A673 (cell line): ENCODE results near the gene IFNLR1. TPM values are rescaled to one million over a fixed set of nuclear protein-coding genes. Genes with fewer than 3 reads are reported as not detected.

Experiments
- BruUV-seq: library from RNA; stranded (reverse); fragments of 400-500 nt; replicated peaks from 2 replicates; lab custom pipeline; 2021; lab: Mats Ljungman, UMichigan
- CTCF ChIA-PET: fragments of 300-600 bp; sonication (Branson Sonifier 250); formaldehyde crosslinking; loops from one replicate; lab custom pipeline; 2022; ENCODE audit warnings: antibody characterized with exemption; lab: Charles Lee
- POLR2A ChIA-PET: fragments of 300-600 bp; sonication (Branson Sonifier 250); formaldehyde crosslinking; loops from one replicate; lab custom pipeline; 2022; ENCODE audit warnings: antibody characterized with exemption; ENCODE audit not compliant: low non-redundant PET; lab: Charles Lee
- DNase-seq: peaks from one replicate; pipeline ENCODE4 v3.0.0-alpha.2; 2015; ENCODE audit warnings: low spot score
- H3K27ac ChIP-seq: fragments of 200-600 bp; sonication (generic); 2 replicates; pipeline ENCODE4 v1.5.1; 2016; ENCODE audit warnings: mixed run types, low read depth, mild to moderate bottlenecking, mixed read lengths, antibody characterized with exemption, low read length; ENCODE audit not compliant: poor library complexity, severe bottlenecking
- H3K27me3 ChIP-seq: fragments of 200-600 bp; sonication (generic); replicated peaks from 2 replicates; pipeline ENCODE4 v1.6.1; 2017; ENCODE audit warnings: mixed run types, low read depth, mild to moderate bottlenecking, mixed read lengths, antibody characterized with exemption, low read length; ENCODE audit not compliant: insufficient read depth, poor library complexity
- H3K36me3 ChIP-seq: fragments of 200-600 bp; sonication (generic); 2 replicates; pipeline ENCODE4 v1.6.1; 2016; ENCODE audit warnings: mixed run types, mild to moderate bottlenecking, mixed read lengths, antibody characterized with exemption, low read length; ENCODE audit not compliant: insufficient read depth, poor library complexity, severe bottlenecking
- H3K4me1 ChIP-seq: fragments of 200-600 bp; sonication (generic); 2 replicates; pipeline ENCODE4 v1.6.1; 2017; ENCODE audit warnings: mixed run types, mild to moderate bottlenecking, mixed read lengths, antibody characterized with exemption, low read length; ENCODE audit not compliant: insufficient read depth, poor library complexity, severe bottlenecking
- H3K4me3 ChIP-seq: fragments of 200-600 bp; sonication (generic); 2 replicates; pipeline ENCODE4 v1.5.1; 2016; ENCODE audit warnings: low read depth, mixed run types, mild to moderate bottlenecking, mixed read lengths, low read length; ENCODE audit not compliant: poor library complexity, severe bottlenecking
- H3K9me3 ChIP-seq: fragments of 200-600 bp; sonication (generic); 2 replicates; pipeline ENCODE4 v1.6.1; 2016; ENCODE audit warnings: mixed run types, low read depth, mild to moderate bottlenecking, mixed read lengths, antibody characterized with exemption, low read length; ENCODE audit not compliant: poor library complexity, severe bottlenecking
- CTCF ChIP-seq: fragments of 300-800, 200-600 bp; sonication (generic); conservative IDR thresholded peaks from 2 replicates; pipeline ENCODE4 v1.5.1; 2017; ENCODE audit warnings: low read depth, mild to moderate bottlenecking, antibody characterized with exemption, low read length, moderate library complexity, mixed read lengths
- EZH2 ChIP-seq: fragments of 200-600 bp; sonication (generic); IDR thresholded peaks from 2 replicates; pipeline ENCODE4 v1.6.1; 2017; ENCODE audit warnings: borderline replicate concordance, low read depth, mild to moderate bottlenecking, mixed read lengths, antibody characterized with exemption, low read length; ENCODE audit not compliant: poor library complexity, severe bottlenecking
- intact Hi-C: fragments of 100-400 bp; cut with micrococcal nuclease; formaldehyde crosslinking; loops from one replicate; pipeline ENCODE4 v1.10.0; 2022; ENCODE audit not compliant: unreplicated experiment
- total RNA-seq: library from RNA; stranded (reverse); gene quantifications from 2 replicates; pipeline ENCODE4 v1.2.3, GENCODE V29; 2021

The IFNLR1 gene
- total RNA-seq, 1 experiment from 2014 or later = 2.0 TPM

- no peak for TF ChIP-seq EZH2
- TF ChIP-seq CTCF = no peak
- DNase-seq = no peak
- H3K4me3 ChIP-seq = no peak overlapping the region
- H3K4me1 ChIP-seq = no peaks in the 10 kb centered on the region
- H3K27me3 ChIP-seq = no peaks in the 10 kb centered on the region
- no peaks in the 10 kb centered on the region for H3K9me3 ChIP-seq
- no peaks in the 10 kb centered on the region for H3K36me3 ChIP-seq
- intact Hi-C loops = no loop called here
- ChIA-PET POLR2A (no interaction called here), CTCF (no interaction called here)
- no TSS peak for BruUV-seq
- no peak overlapping the region for H3K27ac ChIP-seq
Observed at GRCh38 chr1:24139841-24140425, 47.2 kb downstream of the IFNLR1 start.

- no TSS peak for BruUV-seq
- ChIA-PET POLR2A (no interaction called here), CTCF (no interaction called here)
- Histone ChIP-seq H3K27ac (no peak overlapping the region), H3K9me3 (no peaks in the 10 kb centered on the region), H3K4me1 (no peaks in the 10 kb centered on the region), H3K4me3 (no peak overlapping the region), H3K27me3 (no peaks in the 10 kb centered on the region), H3K36me3 (no peaks in the 10 kb centered on the region)
- no peak for DNase-seq
- intact Hi-C loops = no loop called here
- TF ChIP-seq EZH2 (no peak), CTCF (no peak)
Observed at GRCh38 chr1:24139222-24139489, 47.9 kb downstream of the IFNLR1 start.

- no peak overlapping the region for H3K27ac ChIP-seq
- intact Hi-C loops = no loop called here
- ChIA-PET CTCF (no interaction called here), POLR2A (no interaction called here)
- no peaks in the 10 kb centered on the region for H3K27me3 ChIP-seq
- H3K4me3 ChIP-seq = no peak overlapping the region
- no peaks in the 10 kb centered on the region for H3K4me1 ChIP-seq
- BruUV-seq = no TSS peak
- no peaks in the 10 kb centered on the region for H3K9me3 ChIP-seq
- no peaks in the 10 kb centered on the region for H3K36me3 ChIP-seq
- no peak for DNase-seq
- TF ChIP-seq CTCF (no peak), EZH2 (no peak)
Observed at GRCh38 chr1:24138476-24139221, 48.4 kb downstream of the IFNLR1 start.
